Stimulated activated CD8-positive, alpha-beta memory T cell treated with anti-CD3 and anti-CD28 coated beads, Interleukin-12 subunit alpha, Interleukin-12 subunit beta, amount 100 ng/mL, for 1 hour (primary cell): ENCODE measurements around the gene TGFBR2.

Source experiments
- DNase-seq: peaks from one replicate; pipeline ENCODE4 v3.0.0-alpha.2; 2020; ENCODE audit warnings: low read depth

The TGFBR2 gene

DNA sequence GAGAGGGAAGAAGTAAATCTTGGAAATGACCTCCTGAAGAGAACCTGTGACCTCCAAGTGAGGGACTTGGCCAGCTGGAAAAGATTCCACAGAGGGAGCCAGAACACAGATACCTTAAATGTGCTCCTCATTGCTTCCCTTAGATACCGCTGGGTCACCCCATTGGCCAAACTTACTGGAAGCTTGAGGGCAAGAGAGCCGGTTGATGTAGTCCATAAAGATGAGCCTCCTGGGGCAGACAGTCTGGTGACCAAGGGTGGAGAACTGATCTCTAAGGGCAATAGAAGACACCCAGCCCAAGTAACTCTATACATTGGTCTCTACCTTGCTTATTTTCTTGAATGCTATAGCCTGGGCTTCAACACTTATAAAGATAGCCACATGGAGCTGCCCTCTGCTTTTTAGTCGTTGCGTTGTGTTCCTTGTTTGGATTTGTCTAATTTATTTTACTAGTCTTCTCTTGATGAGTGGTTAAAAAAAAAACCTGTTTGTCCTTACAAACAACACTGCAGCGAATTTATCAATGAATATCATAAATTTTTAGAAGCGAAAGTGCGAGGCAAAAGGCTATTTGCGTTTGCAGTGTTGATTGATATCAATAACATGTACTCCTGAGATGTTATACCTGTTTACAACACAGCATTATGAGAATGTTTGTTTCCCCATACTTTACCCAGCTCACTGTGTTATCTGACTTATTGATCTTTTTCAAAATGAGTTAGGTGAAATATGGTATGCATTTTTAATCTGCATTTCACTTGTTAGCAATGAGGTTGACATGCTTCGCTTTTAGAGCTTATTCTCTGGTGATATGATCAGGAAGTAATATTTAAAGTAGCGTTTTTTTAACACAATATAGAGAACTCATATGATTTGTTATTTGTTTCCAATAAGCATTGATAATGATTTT is 31.2 kb downstream of the TGFBR2 start:
- DNase-seq, result no peak

- no peak for DNase-seq
These were observed 32.4 kb downstream of the TGFBR2 start for GRCh38 chr3:30638685-30639412.

GRCh38 chr3:30639937-30640336 is 33.5 kb downstream of the TGFBR2 start:
- DNase-seq, result no peak

DNA sequence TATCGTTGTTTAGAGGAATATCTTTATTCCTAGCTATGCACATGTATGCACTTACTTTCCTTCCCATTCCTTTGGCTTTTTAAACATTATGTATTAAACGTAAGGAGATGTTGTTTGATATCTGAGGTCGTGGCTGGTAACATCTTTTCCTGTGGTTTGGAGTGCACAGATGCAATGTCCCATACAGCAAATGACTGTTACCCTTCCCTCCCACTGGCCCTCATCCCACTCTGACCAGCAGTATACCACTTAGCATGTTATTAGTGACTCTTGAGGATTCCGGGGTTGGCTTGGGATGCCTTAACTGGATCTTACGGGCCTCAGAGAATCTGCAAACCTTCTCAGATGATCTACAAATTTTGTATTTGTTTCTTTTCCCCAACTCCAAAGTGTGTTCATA is 34.5 kb downstream of the TGFBR2 start:
- DNase-seq, result no peak

DNA sequence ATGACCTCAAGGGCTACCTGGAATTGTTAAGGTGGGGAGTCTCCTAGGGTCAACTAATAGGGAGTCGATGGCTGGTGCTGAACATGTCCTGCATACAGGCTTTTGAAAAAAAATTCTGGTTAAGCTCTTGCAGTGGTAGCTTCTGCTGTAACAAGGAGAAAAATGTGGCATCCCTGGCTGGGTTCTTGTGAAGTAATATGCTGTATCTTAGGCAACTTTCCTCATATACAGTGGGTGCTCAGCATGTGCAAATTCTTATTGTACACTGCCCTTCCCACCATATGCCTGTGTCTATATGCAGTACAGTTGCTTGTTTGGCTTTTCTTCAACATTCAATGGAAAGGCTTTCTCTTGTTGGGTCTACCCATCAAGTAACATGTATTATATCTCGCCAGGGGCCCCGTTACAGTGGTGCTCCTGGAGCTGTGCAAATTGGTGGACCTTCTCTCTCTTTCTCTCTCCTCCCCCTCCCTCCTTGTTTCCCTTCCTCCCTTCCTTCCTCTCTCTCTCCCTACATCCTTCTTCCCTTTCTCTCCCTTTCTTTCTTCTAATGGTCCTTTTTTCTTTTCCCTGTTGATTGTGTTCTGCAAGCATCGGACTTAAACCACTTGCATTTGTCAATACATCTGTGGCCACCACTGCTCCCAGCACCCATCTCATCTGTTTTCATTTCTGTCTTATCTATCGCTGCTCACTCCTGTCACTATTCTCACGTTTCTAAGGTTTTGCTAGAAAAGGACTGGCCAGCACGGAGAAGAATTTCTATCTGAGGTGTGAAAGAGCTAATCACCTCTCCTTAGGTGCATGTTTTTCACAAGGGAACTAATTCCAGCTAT is 35.2 kb downstream of the TGFBR2 start:
- DNase-seq, result no peak

GRCh38 chr3:30642849-30643361 is 36.5 kb downstream of the TGFBR2 start:
- DNase-seq, result no peak

- DNase-seq, result peak; percentile 48
These were observed 37.5 kb downstream of the TGFBR2 start for GRCh38 chr3:30643763-30644462.

- DNase-seq, result no peak
These were observed 38.2 kb downstream of the TGFBR2 start for GRCh38 chr3:30644615-30645014.

- DNase-seq, result no peak
These were observed 38.7 kb downstream of the TGFBR2 start for GRCh38 chr3:30645077-30645476.

GRCh38 chr3:30646181-30646876 is 39.9 kb downstream of the TGFBR2 start:
- DNase-seq, result no peak

DNA sequence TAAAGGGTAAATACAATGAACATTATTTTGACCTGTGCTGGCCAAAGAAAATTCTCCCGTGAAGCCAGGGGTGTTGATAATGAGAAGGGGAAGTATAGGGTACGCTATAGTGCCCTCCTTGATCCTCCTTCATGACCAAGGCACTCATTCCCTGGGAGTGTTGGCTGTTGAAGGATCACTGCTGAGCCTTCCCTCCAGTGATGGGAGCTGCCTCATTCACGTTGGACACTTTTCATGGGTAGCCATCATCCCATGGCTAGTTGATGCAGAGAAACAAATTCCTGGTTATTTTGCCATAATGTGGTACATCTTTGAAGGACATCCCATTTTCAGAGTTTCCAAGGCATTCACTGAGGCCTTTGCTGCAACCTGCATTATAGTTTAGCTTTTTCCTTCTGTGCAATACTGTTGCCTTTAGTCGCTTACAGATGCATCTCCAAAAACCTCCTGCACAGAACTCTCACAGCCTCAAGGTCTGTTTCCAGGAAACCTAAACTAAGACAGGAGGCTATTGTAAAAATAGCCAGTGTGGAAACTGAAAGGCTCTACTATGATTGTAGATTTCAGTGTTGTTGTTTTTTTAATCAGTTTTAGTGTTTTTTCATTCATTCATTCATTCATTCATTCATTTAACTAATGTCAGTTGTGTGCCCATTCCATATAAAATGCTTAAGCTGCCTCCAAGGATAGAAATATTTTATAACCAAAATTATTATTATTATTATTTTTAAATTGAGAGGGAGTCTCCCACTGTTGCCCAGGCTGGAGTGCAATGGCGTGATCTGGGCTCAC is 40.8 kb downstream of the TGFBR2 start:
- DNase-seq, result no peak

DNA sequence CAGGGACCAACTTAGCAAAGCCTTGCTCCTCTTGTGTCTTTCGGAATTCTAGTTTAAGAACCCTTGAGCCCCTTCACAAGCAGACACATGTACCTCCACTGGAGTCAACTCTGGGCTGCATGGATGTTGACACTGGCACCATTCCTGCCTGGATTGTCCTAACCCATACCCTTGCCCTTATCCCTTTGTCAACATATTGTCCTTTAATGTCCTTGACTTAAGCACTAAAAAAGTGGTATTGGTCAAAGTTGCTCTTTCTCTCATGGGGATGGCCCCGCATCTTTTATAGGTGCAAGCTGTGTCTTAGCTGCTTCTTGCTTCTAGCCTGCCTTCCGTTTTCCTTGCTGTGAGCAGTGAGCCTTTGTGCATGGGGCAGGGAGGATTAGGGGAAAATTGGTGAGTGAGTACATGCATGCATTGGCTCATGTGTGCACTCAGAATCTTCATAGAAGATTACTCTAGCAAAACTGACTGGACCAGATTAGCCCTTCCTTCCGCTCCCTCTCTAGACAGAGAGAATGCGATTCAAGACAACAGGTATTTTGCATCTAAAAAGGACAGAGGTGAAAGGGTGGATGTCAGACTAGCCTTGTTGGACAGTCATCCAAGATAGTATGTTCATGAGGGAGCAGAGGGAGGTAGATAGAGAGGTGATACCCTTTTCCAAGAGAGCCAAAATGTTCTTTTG is 42.4 kb downstream of the TGFBR2 start:
- no peak for DNase-seq

DNA sequence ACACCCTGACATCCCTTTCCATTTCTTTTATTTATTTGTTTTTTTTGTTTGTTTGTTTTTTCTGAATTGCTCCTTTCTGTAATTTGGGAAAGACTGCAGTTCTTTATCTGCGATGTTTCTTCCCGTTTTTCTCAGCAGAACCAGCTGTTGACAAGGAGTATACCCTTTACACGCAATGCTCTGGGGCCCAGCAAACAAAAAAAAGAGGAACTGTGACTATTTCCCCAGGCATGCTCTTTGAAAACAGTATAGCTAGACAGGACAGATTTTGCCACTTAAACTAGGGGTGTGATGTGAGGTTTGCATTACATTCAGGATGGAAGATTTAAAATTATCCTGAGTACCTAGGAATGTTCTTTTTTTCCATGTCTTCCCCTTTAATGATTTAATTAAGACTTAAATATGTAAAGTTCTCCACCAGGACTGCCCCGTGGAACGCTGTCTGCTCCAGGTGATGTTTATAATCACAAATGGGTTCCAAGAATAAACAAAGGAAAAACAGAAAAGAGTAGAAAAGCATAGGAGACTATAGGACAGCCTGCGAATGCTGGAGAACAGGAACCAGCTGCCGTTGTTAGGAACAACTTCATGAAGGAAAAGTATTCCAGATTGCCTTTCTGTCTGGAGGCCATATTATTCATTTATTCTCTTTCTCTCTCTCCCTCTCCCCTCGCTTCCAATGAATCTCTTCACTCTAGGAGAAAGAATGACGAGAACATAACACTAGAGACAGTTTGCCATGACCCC is 43.3 kb downstream of the TGFBR2 start:
- DNase-seq, result no peak

GRCh38 chr3:30650348-30650995 is 44.1 kb downstream of the TGFBR2 start:
- no peak for DNase-seq

DNA sequence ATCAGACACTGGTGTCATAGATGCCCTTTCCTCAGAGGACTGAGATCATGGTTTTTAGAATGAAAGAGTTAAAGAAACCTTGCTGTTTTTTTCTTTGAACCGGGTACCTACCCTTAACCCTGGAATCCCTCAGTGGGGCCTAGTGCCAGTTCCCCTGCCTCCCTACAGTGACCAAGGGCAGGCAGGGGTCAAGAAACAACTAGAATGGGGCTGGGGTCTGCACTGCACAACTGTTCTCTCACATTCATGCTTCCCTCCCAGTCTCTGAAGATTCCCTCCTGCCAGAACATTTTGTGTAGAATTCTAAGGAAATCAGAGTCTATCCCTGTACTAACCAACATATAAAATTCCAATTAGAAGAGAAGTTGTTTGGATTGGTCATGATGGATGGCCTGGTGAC is 47.9 kb downstream of the TGFBR2 start:
- DNase-seq, result no peak

- no peak for DNase-seq
These were observed 48.9 kb downstream of the TGFBR2 start for GRCh38 chr3:30655187-30655812.

- no peak for DNase-seq
These were observed 50.3 kb downstream of the TGFBR2 start for GRCh38 chr3:30656624-30657141.

GRCh38 chr3:30657914-30658313 is 51.5 kb downstream of the TGFBR2 start:
- DNase-seq, result no peak
